H9 (cell line): Measurements from ENCODE around the gene GRIN2A. TPM values are rescaled to one million over a fixed set of nuclear protein-coding genes. Genes with fewer than 3 reads are reported as not detected.

Experiments used
- DNase-seq: peaks from one replicate; pipeline ENCODE4 v3.0.0-alpha.2; 2017
- H2AFZ ChIP-seq: one replicate; pipeline ENCODE4 v1.6.1; 2013; ENCODE audit warnings: mild to moderate bottlenecking, low read length, control low read depth, moderate library complexity
- H2AK5ac ChIP-seq: 2 replicates; pipeline ENCODE4 v1.6.1; 2013; ENCODE audit warnings: low read length, control low read depth, mixed read lengths; ENCODE audit not compliant: insufficient read length
- H2BK120ac ChIP-seq: one replicate; pipeline ENCODE4 v1.6.1; 2013; ENCODE audit warnings: low read depth, mild to moderate bottlenecking, low read length, control low read depth, inconsistent platforms; ENCODE audit not compliant: poor library complexity, severe bottlenecking
- H2BK12ac ChIP-seq: 2 replicates; pipeline ENCODE4 v1.6.1; 2013; ENCODE audit warnings: low read length, control low read depth, mixed read lengths, low read depth; ENCODE audit not compliant: insufficient read length
- H2BK15ac ChIP-seq: 2 replicates; pipeline ENCODE4 v1.6.1; 2013; ENCODE audit warnings: low read depth, low read length, control low read depth
- H2BK20ac ChIP-seq: one replicate; pipeline ENCODE4 v1.6.1; 2013; ENCODE audit warnings: low read depth, mild to moderate bottlenecking, low read length, control low read depth, inconsistent platforms; ENCODE audit not compliant: poor library complexity, severe bottlenecking
- H2BK5ac ChIP-seq: 2 replicates; pipeline ENCODE4 v1.6.1; 2013; ENCODE audit warnings: low read length, control low read depth, mixed read lengths; ENCODE audit not compliant: insufficient read length
- H3K14ac ChIP-seq: 2 replicates; pipeline ENCODE4 v1.6.1; 2013; ENCODE audit warnings: low read length, control low read depth; ENCODE audit not compliant: insufficient read depth
- H3K18ac ChIP-seq: 2 replicates; pipeline ENCODE4 v1.6.1; 2013; ENCODE audit warnings: low read depth, mild to moderate bottlenecking, mixed read lengths, low read length, control low read depth; ENCODE audit not compliant: insufficient read length
- H3K23ac ChIP-seq: 2 replicates; pipeline ENCODE4 v1.6.1; 2013; ENCODE audit warnings: low read length, control low read depth, mixed read lengths, low read depth; ENCODE audit not compliant: insufficient read length
- H3K23me2 ChIP-seq: 2 replicates; pipeline ENCODE4 v1.6.1; 2013; ENCODE audit warnings: low read depth, mild to moderate bottlenecking, mixed read lengths, low read length, control low read depth; ENCODE audit not compliant: insufficient read length, poor library complexity, severe bottlenecking
- H3K27ac ChIP-seq: 2 replicates; pipeline ENCODE4 v1.5.1; 2013; ENCODE audit warnings: low read length, control low read depth, mixed read lengths, low read depth; ENCODE audit not compliant: insufficient read length
- H3K27me3 ChIP-seq: 2 replicates; pipeline ENCODE4 v1.6.1; 2013; ENCODE audit warnings: low read length, control low read depth, inconsistent platforms; ENCODE audit not compliant: insufficient read depth
- H3K4ac ChIP-seq: 2 replicates; pipeline ENCODE4 v1.6.1; 2013; ENCODE audit warnings: low read depth, mild to moderate bottlenecking, control low read depth, inconsistent platforms, low read length, moderate library complexity
- H3K4me1 ChIP-seq: 2 replicates; pipeline ENCODE4 v1.6.1; 2013; ENCODE audit warnings: low read length, control low read depth, inconsistent platforms; ENCODE audit not compliant: insufficient read depth
- H3K4me2 ChIP-seq: 2 replicates; pipeline ENCODE4 v1.6.1; 2013; ENCODE audit warnings: low read length, control low read depth, mixed read lengths; ENCODE audit not compliant: insufficient read length, insufficient read depth
- H3K56ac ChIP-seq: 2 replicates; pipeline ENCODE4 v1.6.1; 2013; ENCODE audit warnings: low read depth, mild to moderate bottlenecking, mixed read lengths, low read length, control low read depth; ENCODE audit not compliant: insufficient read length
- H3K79me1 ChIP-seq: 2 replicates; pipeline ENCODE4 v1.6.1; 2013; ENCODE audit warnings: low read depth, mild to moderate bottlenecking, moderate library complexity, low read length, control low read depth, inconsistent platforms; ENCODE audit not compliant: insufficient read depth, poor library complexity, severe bottlenecking
- H3K79me2 ChIP-seq: 2 replicates; pipeline ENCODE4 v1.6.1; 2013; ENCODE audit warnings: low read length, control low read depth, inconsistent platforms; ENCODE audit not compliant: insufficient read depth
- H3K9ac ChIP-seq: 2 replicates; pipeline ENCODE4 v1.6.1; 2013; ENCODE audit warnings: low read length, control low read depth, mixed read lengths; ENCODE audit not compliant: insufficient read length; ENCODE audit errors: extremely low read depth
- H3K9me3 ChIP-seq: one replicate; pipeline ENCODE4 v1.6.1; 2013; ENCODE audit warnings: low read depth, low read length, inconsistent platforms; ENCODE audit not compliant: control insufficient read depth
- H3T11ph ChIP-seq: one replicate; pipeline ENCODE4 v1.6.1; 2013; ENCODE audit warnings: mild to moderate bottlenecking, low read length, control low read depth, inconsistent platforms
- H4K20me1 ChIP-seq: one replicate; pipeline ENCODE4 v1.6.1; 2013; ENCODE audit not compliant: control insufficient read depth, insufficient read length, insufficient read depth
- H4K5ac ChIP-seq: 2 replicates; pipeline ENCODE4 v1.6.1; 2013; ENCODE audit warnings: low read depth, mild to moderate bottlenecking, mixed read lengths, low read length, control low read depth; ENCODE audit not compliant: insufficient read length
- H4K8ac ChIP-seq: replicated peaks from 2 replicates; pipeline ENCODE4 v1.6.1; 2013; ENCODE audit warnings: low read length, control low read depth, mixed read lengths, low read depth; ENCODE audit not compliant: insufficient read length
- H4K91ac ChIP-seq: 2 replicates; pipeline ENCODE4 v1.6.1; 2013; ENCODE audit warnings: low read depth, mild to moderate bottlenecking, moderate library complexity, mixed read lengths, low read length, control low read depth; ENCODE audit not compliant: insufficient read length
- H3K27ac Mint-ChIP-seq, 3 experiments: 2 replicates in 2 of 3; 3 replicates in 1 of 3; pipeline ENCODE4 v1.8.0; 2020 to 2021; ENCODE audit warnings: mixed read lengths in 3 of 3, mild to moderate bottlenecking in 1 of 3, moderate library complexity in 1 of 3
- H3K27me3 Mint-ChIP-seq: 2 replicates; pipeline ENCODE4 v1.8.0; 2021; ENCODE audit warnings: low read depth, mild to moderate bottlenecking, moderate library complexity, mixed read lengths
- H3K36me3 Mint-ChIP-seq, 3 experiments: 2 replicates in 2 of 3; 3 replicates in 1 of 3; pipeline ENCODE4 v1.8.0; 2020 to 2021; ENCODE audit warnings: low read depth in 3 of 3, mixed read lengths in 3 of 3; ENCODE audit not compliant: insufficient read depth in 1 of 3
- H3K4me1 Mint-ChIP-seq, 2 experiments: 2 replicates each; pipeline ENCODE4 v1.8.0; 2020; ENCODE audit warnings: mixed read lengths in 2 of 2
- H3K4me3 Mint-ChIP-seq, 2 experiments: 2 replicates in 1 of 2; 3 replicates in 1 of 2; pipeline ENCODE4 v1.8.0; 2020 to 2021; ENCODE audit warnings: mild to moderate bottlenecking in 2 of 2, mixed read lengths in 2 of 2, moderate library complexity in 1 of 2
- H3K9me3 Mint-ChIP-seq, 2 experiments: 2 replicates in 1 of 2; 3 replicates in 1 of 2; pipeline ENCODE4 v1.8.0; 2020; ENCODE audit warnings: mild to moderate bottlenecking in 2 of 2, mixed read lengths in 2 of 2, moderate library complexity in 1 of 2
- WGBS: extraction: QIAGEN DNeasy Blood & Tissue Kit; methylation state at CpG from one replicate; pipeline ENCODE4 v1.1.7; 2013; ENCODE audit warnings: missing lambda C conversion rate, low lambda C conversion rate, mixed read lengths; ENCODE audit not compliant: insufficient read length; ENCODE audit errors: extremely low coverage; 5-methylcytosine and 5-hydroxymethylcytosine counted together
- total RNA-seq: library from RNA; stranded (reverse); gene quantifications from 2 replicates; pipeline ENCODE4 v1.2.1, GENCODE V29; 2021
- TF ChIP-seq, protein P1 (sequence below): fragments of 200-600 bp; sonication (generic); conservative IDR thresholded peaks from 3 replicates; pipeline ENCODE4 v1.8.0; 2021; ENCODE audit warnings: antibody characterized with exemption, mild to moderate bottlenecking

Gene GRIN2A
- total RNA-seq, 1 experiment from 2014 or later: 1.5 TPM

DNA sequence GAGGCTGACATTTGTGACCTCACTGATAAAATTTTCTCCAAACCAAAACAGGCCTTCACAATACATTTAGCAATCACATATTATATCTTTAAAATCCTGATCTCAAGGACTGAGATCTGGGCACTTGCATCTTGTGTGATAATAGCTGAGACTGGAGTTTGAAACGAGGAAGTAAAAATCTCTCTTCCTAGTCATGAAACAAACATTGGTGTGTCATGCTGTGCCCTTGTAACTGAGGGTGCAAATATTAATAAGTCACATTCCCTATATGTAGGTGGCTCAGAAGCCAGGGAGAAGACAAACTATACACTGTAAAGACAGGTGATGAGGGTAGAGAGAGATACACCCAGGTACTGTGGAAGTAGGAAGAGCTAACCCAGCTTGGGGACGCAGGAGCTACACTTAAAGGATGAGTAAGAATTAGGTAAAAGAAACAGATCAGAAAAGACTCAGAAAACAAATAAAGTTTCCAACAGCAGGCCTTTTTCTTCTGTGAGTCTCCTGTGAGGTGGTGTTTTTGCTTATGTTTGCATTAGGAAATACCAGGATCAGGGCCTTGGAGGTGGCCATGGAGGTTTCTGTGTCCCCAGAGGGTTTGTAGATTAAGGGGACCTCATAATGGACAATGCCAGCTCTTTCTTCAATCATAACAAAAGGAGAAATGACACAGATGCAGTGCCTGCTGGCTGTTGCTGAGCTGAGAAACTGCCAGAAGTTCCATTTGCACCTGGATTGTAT is 335.7 kb downstream of the GRIN2A start:
- TF ChIP-seq, protein P1, sequence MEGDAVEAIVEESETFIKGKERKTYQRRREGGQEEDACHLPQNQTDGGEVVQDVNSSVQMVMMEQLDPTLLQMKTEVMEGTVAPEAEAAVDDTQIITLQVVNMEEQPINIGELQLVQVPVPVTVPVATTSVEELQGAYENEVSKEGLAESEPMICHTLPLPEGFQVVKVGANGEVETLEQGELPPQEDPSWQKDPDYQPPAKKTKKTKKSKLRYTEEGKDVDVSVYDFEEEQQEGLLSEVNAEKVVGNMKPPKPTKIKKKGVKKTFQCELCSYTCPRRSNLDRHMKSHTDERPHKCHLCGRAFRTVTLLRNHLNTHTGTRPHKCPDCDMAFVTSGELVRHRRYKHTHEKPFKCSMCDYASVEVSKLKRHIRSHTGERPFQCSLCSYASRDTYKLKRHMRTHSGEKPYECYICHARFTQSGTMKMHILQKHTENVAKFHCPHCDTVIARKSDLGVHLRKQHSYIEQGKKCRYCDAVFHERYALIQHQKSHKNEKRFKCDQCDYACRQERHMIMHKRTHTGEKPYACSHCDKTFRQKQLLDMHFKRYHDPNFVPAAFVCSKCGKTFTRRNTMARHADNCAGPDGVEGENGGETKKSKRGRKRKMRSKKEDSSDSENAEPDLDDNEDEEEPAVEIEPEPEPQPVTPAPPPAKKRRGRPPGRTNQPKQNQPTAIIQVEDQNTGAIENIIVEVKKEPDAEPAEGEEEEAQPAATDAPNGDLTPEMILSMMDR: no peak
- Mint-ChIP-seq H3K4me3 (no peak overlapping the region), H3K36me3 (no peaks in the 10 kb centered on the region), H3K27ac (no peak overlapping the region), H3K9me3 (no peaks in the 10 kb centered on the region), H3K4me1 (peaks cover 0 to 3% of the 10 kb centered on the region in 2 experiments; a peak in 1 of 4 replicates), H3K27me3 (no peaks in the 10 kb centered on the region)
- H4K91ac ChIP-seq: no peak overlapping the region
- H3K9ac ChIP-seq: no peak overlapping the region
- no peaks in the 10 kb centered on the region for H3K27me3 ChIP-seq
- H3K18ac ChIP-seq: no peak overlapping the region
- no peak overlapping the region for H3K4me2 ChIP-seq
- H2AFZ ChIP-seq: no peak overlapping the region
- no peak overlapping the region for H3K23ac ChIP-seq
- H3K79me1 ChIP-seq: no peaks in the 10 kb centered on the region
- H3K4me1 ChIP-seq: no peaks in the 10 kb centered on the region
- no peak overlapping the region for H3T11ph ChIP-seq
- no peak overlapping the region for H3K27ac ChIP-seq
- no peak overlapping the region for H2BK12ac ChIP-seq
- H3K56ac ChIP-seq: no peak overlapping the region
- no CpG with 5 or more reads among the region's 2 CpGs for whole genome bisulfite sequencing
- H2BK20ac ChIP-seq: no peak overlapping the region
- H2AK5ac ChIP-seq: no peak overlapping the region
- no peak overlapping the region for H2BK15ac ChIP-seq
- H4K8ac ChIP-seq: no peak overlapping the region
- H2BK5ac ChIP-seq: no peak overlapping the region
- no peaks in the 10 kb centered on the region for H4K20me1 ChIP-seq
- H3K4ac ChIP-seq: no peak overlapping the region
- no peak overlapping the region for H2BK120ac ChIP-seq
- H3K9me3 ChIP-seq: no peaks in the 10 kb centered on the region
- no peak overlapping the region for H3K14ac ChIP-seq
- no peak overlapping the region for H4K5ac ChIP-seq
- DNase-seq: no peak
- no peaks in the 10 kb centered on the region for H3K23me2 ChIP-seq
- H3K79me2 ChIP-seq: no peaks in the 10 kb centered on the region
